ENCODE measurements around the gene ZBTB32.
A peak's percentile ranks its signal among the peaks of the same experiment; 100 is the strongest.

The ZBTB32 gene

DNA sequence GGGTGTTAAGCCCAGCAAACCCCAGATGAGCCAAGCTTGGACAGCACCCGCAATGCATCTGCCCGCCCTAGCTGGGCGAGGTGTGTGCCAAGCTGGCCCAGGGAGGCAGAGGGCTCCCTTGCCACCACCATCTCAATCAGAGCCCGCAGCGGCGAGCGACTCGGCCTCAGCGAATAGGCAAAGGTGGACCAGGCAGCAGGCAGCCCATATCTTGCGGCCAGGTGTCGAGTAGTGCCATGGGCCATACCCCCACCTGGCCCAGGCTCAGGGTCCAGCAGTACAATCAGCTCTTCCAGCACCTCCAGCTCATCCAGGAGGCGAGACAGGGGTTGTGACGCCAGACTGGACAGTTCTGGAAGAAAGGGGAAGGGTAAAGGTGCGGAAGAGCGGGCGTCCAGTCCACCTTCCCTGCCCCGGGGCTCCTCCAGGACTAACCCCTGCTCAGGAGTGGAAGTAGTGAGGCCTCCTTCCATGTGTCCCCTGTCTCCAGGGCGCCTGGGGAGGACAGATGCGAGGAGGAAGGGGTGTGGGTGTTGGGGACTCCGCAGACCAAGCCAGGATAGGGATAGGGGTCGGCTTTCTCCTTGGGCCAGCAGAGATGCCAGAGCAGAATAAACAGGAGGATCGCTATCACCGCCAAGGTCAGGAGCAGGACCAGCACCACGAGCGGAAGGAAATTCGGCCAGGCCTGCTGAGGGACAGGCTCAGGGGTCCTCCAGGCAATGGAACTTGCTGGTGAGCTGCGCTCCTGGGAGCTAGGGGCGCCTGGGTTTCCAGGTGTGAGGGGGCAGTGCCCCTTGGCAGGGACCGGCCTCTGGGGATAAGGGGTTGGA lies 35.1 kb downstream of the ZBTB32 start:
- no peak for DNase-seq

DNA sequence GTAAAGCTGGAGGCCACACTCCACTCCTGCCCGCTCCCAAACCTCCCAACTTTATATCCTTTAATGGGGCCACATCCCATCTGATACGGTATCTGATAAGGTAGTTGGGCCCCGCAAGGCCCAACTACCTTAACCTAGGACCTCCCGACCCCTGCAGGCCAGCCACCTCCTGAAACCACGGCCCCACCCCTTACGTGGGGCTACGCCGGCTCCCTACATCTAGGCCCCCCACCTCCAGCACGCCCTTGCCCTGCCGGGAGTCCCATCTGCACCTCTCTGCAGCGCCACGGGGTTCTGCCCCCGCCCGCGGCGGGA lies 35.7 kb downstream of the ZBTB32 start:
- DNase-seq: no peak

- DNase-seq: peak; percentile 95
These were observed 36.3 kb downstream of the ZBTB32 start for GRCh38 chr19:35740423-35741202.

GRCh38 chr19:35741203-35741515 lies 36.8 kb downstream of the ZBTB32 start:
- no peak for DNase-seq

GRCh38 chr19:35742121-35742724 lies 37.9 kb downstream of the ZBTB32 start, which contains the start of gene IGFLR1:
TSS of gene IGFLR1 (minus strand) at chr19:35742452. CDS start at chr19:35741180, 1,272 bp downstream.
- DNase-seq: peak; percentile 81

DNA sequence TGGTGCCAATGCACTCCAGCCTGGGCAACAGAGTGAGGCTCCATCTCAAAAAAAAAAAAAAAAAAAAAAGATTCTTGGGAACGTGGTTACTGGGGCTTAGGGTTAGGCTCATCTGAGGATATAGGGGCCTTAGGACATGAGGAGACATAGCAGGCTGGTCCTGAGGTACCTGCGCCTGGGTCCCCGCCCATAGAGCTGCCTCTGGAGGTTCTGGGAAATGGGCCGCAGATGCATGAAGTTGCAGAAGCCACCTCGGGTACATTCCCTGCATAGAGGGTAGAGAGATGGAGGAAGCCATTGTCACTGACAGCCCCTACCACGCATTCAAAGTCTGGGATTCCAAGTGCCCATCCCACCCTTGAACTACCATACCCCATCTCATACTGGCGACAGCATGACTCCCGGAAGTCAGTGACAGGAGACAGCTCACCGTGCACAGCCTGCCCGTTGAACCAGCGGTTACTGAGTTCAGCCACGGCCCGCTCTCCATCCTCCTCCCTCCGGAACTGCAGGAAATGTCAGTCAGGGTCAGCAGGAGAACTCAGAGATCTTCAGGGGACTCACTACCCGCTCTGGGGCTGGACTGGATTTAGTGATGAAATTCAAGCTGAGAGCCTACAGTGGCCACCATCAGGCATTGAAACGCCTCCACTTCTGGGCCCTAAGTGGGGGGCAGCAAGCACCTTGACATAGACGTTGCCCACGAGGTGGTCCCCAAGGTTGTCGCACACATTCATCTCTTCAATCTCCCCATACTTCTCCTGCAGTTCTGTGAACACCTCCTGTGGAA lies 39.5 kb downstream of the ZBTB32 start:
- DNase-seq: no peak

DNA sequence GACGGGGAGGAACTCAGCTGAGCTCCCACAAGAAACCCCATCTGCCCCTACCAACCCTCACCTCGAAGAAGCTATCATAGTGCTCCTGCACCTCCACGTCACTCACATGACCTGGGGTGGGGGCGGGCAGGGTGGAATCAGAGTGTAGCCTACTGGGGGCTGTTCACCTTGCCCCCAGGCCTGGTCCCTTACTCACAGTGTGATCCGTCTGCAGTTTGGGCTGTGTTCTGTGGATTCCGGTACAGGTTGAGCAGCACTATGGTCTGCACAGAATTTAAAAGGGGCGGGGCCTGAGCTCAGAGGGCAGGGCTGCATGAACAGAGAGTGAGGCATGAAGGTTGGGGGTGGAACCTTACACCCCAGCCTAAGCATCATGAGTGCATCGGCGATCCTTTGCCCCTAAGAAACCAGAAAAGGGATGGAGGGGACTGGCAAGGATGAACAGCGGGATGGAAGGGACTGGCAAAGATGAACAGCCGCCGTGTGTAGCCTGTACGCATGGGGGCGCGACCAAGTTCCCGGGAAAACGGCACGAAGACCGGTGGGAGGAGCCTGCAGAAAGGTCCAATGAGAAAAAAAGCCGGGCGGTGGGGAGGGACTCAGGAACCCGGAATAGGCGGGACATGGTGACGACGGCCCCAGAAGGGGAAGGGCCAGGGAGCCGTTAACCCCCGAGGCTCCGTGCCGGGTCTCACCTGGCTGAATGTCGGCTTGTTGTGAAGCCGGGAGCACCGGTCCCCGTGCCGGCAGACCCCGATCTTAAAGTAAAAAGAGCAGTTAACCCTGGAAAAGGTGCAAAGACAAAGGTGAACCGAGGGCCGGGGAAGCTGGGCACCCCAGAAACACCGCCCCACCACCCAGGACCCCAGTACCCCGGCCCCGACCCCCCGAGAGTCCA lies 40.3 kb downstream of the ZBTB32 start:
- DNase-seq: peak; percentile 96

DNA sequence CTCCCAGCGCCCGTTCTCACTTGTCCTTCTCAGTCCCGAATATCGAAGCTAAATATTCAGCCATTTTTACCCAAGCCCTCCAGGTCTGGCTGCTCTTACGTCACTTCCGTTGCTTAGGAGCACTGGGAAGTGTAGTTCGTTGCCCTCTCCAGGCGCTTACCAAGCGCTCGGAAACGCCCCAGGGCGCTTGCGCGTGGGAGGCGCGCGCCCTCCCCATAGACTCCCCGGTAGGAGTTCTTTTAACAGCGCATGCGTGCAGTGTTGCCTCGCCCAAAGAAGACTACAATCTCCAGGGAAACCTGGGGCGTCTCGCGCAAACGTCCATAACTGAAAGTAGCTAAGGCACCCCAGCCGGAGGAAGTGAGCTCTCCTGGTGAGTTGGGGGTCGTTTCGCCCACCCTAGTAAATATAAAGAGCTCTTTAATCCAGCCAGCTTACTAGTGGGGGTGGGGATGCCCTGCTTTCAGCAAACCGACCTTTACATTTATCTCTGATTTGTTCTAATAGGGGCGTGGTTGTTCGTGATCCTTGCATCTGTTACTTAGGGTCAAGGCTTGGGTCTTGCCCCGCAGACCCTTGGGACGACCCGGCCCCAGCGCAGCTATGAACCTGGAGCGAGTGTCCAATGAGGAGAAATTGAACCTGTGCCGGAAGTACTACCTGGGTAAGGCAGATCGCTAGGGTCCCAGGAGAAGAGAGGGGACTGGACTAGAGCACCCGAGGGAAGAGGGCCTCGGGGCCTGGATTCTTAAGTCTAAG lies 41.1 kb downstream of the ZBTB32 start, which contains the start of the genes PSENEN and U2AF1L4:
Gene PSENEN (plus strand): TSS at position 324 of the 759 bp plus-strand sequence. CDS start 280 bp downstream, at position 604.
Gene U2AF1L4 (minus strand): TSS at position 91 of the 759 bp plus-strand sequence. CDS start 27 bp downstream, at position 64.
- peak; percentile 99 for DNase-seq

DNA sequence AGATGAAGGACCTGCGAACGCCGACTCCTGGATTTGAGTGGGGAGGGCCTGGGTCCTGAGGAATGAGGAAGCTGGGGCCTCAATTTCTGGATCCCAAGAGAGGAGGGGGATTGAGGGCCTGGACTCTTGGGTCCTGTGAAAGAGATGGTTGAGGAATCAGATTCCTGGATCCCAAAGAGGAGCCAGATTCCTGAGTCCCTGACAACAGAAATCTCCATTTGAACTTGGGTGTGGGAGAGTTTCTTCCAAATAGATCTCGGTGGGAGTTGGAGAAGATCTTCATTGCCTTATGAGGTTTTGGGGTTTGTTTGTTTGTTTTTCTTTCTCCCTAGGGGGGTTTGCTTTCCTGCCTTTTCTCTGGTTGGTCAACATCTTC lies 41.7 kb downstream of the ZBTB32 start:
- DNase-seq: no peak

- DNase-seq: no peak
These were observed 42.2 kb downstream of the ZBTB32 start for GRCh38 chr19:35746531-35746930.

GRCh38 chr19:35748106-35749020 lies 44.0 kb downstream of the ZBTB32 start, which contains the start of gene LIN37:
TSS of gene LIN37 (plus strand) at chr19:35748576. CDS start at chr19:35748725, 149 bp downstream.
- peak; percentile 99 for DNase-seq

DNA sequence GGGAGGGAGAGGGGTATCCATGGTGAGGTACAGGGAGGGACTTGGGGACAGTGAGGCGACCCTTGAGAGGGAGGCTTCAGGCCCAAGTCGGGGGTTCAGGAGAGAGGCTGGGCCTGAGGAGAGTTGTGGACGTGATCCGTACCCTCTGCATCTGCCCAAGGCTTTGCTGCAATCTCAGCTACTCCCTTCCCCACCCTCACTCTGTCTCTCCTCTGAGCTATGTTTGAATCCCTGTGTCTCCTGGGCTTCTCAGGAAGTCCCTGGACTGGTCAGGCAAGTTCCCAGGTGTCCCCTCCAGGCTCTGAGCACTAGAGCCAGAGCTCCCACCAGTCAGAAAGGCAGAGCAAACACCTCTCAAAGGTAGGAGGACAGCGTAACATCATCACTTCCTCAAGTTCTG lies 45.8 kb downstream of the ZBTB32 start:
- DNase-seq: no peak

DNA sequence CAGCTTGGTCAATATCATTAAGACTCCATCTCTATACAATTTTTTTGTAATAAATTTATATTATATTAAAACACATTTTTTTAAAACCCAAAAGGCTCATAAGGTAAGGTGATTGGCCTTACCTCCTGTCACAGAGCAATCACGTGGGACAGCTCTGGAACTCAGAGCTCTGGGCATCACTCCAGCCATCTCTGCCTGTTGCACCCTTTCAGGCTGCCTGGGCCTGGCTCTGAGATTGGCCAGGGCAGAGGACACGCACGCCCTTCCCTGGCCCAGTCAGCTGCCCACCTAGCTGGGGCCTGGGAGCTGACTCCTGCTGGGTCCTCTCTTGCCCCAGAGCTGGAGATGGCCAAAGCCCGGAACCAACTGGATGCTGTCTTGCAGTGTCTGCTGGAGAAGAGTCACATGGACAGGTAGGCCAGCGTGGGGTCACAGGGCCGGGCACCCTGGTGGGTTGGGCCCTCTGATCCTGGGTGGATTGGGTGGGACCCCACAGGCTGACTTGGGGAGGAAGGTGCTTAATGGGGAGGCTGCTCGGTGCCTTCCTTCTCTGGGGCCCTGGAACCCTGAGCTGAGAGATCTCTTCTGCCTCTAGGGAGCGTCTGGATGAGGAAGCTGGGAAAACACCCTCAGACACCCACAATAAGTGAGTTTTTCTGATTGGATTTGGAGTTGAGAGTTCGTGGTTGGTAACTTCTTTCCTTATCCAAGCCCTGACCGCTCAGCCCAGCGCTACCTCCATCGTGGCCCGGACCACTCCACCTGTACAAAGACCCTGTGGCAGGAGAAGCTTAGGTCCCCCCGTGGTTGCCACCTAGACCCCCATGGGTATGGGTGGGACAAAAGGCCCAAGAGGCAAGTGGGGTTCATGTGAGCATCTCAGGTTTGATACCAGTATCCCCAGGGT lies 47.7 kb downstream of the ZBTB32 start:
- no peak for DNase-seq

- DNase-seq: no peak
These were observed 48.5 kb downstream of the ZBTB32 start for GRCh38 chr19:35752746-35753350.

- no peak for DNase-seq
These were observed 49.4 kb downstream of the ZBTB32 start for GRCh38 chr19:35753634-35754369.

- no peak for DNase-seq
These were observed 50.2 kb downstream of the ZBTB32 start for GRCh38 chr19:35754370-35755130.

- no peak for DNase-seq
These were observed 50.8 kb downstream of the ZBTB32 start for GRCh38 chr19:35755131-35755549.

Measured in CD4-positive, alpha-beta T cell treated with Interleukin-21 for 1 hour (primary cell).